Measurements from ENCODE around the gene AP4M1. TPM values are rescaled to one million over a fixed set of nuclear protein-coding genes. Genes with fewer than 3 reads are reported as not detected.

The AP4M1 gene
- total RNA-seq, 4 donors from 2014 or later = 9.1 to 26.6 (median 19.4) TPM

- no peak for TF ChIP-seq POLR2A (IDR thresholded peaks at IDR 0.05)
- TF ChIP-seq, protein P1, sequence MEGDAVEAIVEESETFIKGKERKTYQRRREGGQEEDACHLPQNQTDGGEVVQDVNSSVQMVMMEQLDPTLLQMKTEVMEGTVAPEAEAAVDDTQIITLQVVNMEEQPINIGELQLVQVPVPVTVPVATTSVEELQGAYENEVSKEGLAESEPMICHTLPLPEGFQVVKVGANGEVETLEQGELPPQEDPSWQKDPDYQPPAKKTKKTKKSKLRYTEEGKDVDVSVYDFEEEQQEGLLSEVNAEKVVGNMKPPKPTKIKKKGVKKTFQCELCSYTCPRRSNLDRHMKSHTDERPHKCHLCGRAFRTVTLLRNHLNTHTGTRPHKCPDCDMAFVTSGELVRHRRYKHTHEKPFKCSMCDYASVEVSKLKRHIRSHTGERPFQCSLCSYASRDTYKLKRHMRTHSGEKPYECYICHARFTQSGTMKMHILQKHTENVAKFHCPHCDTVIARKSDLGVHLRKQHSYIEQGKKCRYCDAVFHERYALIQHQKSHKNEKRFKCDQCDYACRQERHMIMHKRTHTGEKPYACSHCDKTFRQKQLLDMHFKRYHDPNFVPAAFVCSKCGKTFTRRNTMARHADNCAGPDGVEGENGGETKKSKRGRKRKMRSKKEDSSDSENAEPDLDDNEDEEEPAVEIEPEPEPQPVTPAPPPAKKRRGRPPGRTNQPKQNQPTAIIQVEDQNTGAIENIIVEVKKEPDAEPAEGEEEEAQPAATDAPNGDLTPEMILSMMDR (IDR thresholded peaks at IDR 0.05) = no peak
- H3K36me3 ChIP-seq = no peaks in the 10 kb centered on the region
- no peak for DNase-seq
- 76 to 78% methylated on average over 3 of the region's 3 CpGs for WGBS, 2 donors
- no peak overlapping the region for H3K4me3 ChIP-seq (replicated peaks in 1 of 3)
- no peak overlapping the region for H3K27ac ChIP-seq
- no peaks in the 10 kb centered on the region for H3K9me3 ChIP-seq
- peaks cover 15 to 31% of the 10 kb centered on the region in 2 donors for H3K4me1 ChIP-seq
- intact Hi-C loops (cut with DNase I) = no loop called here
- no peaks in the 10 kb centered on the region for H3K27me3 ChIP-seq
Measured at GRCh38 chr7:100085515-100085914, 15.9 kb upstream of the AP4M1 start.

DNA sequence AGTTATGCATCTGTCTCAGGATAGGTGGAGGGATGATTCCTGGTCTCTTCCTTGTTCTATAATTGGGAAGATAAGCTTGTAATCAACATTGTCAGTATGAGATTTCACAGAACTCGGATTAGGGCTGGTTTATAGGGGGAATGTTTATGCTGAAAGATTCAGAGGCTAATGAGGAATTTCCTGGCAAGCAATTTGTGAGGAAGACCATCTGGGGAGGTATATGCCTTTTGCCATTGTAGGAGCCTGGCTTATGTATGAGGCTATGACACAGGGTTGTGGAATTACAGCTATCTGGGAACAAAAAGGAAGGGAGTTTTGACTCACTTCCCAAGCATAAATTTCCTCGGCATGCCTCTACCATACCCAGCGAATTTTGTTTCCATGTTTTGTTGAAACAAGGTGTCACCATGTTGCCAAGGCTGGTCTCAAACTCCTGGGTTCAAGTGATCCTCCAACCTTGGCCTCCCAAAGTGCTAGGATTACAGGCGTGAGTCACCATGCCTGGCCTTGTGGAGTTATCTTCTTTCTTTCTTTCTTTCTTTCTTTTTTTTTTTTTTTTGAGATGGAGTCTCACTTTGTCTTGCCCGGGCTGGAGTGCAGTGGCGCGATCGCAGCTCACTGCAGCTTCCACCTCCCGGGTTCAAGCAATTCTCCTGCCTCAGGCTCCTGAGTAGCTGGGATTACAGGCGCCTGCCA lies 14.2 kb upstream of the AP4M1 start:
- no peaks in the 10 kb centered on the region for H3K9me3 ChIP-seq
- no peak overlapping the region for H3K4me3 ChIP-seq (replicated peaks in 1 of 3)
- WGBS, 2 donors = 71% methylated on average over 10 of the region's 10 CpGs
- no peaks in the 10 kb centered on the region for H3K27me3 ChIP-seq
- no peak overlapping the region for H3K27ac ChIP-seq
- peaks cover 14% of the 10 kb centered on the region in 2 donors for H3K36me3 ChIP-seq
- H3K4me1 ChIP-seq = peaks cover 9 to 24% of the 10 kb centered on the region in 2 donors
- DNase-seq = no peak
- intact Hi-C loops (cut with DNase I) = no loop called here
- TF ChIP-seq, protein P1 (IDR thresholded peaks at IDR 0.05) = no peak
- TF ChIP-seq POLR2A (IDR thresholded peaks at IDR 0.05) = no peak

GRCh38 chr7:100088095-100088620 lies 13.3 kb upstream of the AP4M1 start:
- peak overlapping the region; percentile 83 to 88 (median 84) for H3K27ac ChIP-seq
- H3K27me3 ChIP-seq = no peaks in the 10 kb centered on the region
- intact Hi-C loops (cut with DNase I) = no loop called here
- DNase-seq = peak; percentile 33 to 49
- H3K9me3 ChIP-seq = no peaks in the 10 kb centered on the region
- H3K4me1 ChIP-seq = peaks cover 0 to 17% of the 10 kb centered on the region in 2 donors
- TF ChIP-seq, protein P1 (IDR thresholded peaks at IDR 0.05) = no peak
- TF ChIP-seq POLR2A (IDR thresholded peaks at IDR 0.05) = no peak
- H3K4me3 ChIP-seq (replicated peaks in 1 of 3) = peak overlapping the region; percentile 28 to 79 (median 72)
- WGBS, 2 donors = 69 to 71% methylated on average over 11 of the region's 11 CpGs
- H3K36me3 ChIP-seq = peaks cover 22 to 23% of the 10 kb centered on the region in 2 donors

DNA sequence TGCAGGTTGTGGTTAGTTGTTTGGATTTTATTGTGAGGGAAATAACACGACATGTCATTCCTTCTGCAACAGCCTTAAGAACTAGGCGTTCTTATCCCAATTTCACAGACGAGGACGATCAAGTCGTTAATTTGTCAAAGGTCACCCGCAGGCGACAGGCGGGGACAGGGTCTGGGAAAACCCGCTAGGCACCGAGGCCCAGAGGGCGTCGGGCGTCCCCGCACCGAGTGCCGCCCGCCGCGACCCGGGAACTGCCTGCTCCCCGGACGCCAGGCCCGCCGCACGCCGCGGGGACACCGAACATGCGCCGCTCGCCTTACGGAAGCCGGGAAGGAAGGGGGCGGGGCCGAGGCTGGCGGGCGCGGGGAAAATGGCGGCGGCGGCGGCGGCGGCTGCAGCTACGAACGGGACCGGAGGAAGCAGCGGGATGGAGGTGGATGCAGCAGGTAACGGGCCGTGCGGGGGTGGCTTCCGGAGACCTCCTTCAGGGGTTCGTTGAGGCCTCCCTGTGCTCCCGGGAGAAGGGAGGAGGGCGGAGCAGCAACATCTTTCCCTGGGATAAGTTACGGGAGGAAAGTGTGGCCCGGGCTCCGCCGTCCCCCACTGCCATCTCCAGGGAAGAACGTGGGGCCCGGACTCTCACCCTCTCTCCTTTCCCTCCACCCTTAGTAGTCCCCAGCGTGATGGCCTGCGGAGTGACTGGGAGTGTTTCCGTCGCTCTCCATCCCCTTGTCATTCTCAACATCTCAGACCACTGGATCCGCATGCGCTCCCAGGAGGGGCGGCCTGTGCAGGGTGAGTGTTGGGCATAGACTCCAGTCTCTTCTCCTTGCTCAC lies 12.6 kb upstream of the AP4M1 start, which contains the start of gene COPS6:
TSS of gene COPS6 (plus strand) at position 349 of the 837 bp plus-strand sequence. CDS start at position 371, 22 bp downstream.
- peaks cover 28 to 30% of the 10 kb centered on the region in 2 donors for H3K36me3 ChIP-seq
- intact Hi-C loops (cut with DNase I) = no loop called here
- peak within 1 kb of the TSS; percentile 83 to 88 (median 84) for H3K27ac ChIP-seq
- peak within 1 kb of the TSS; percentile 28 to 79 (median 72) for H3K4me3 ChIP-seq (replicated peaks in 1 of 3)
- whole genome bisulfite sequencing, 2 donors = 0 to 1% methylated on average over 38 to 46 of the region's 68 CpGs
- H3K9me3 ChIP-seq = no peaks in the 10 kb centered on the region
- DNase-seq = peak; percentile 79 to 85
- H3K27me3 ChIP-seq = no peaks in the 10 kb centered on the region
- H3K4me1 ChIP-seq = peaks cover 0 to 17% of the 10 kb centered on the region in 2 donors
- peak; percentile 57 to 84 for TF ChIP-seq POLR2A (IDR thresholded peaks at IDR 0.05)
- TF ChIP-seq, protein P1 (IDR thresholded peaks at IDR 0.05) = peak in 1 of 6 experiments; percentile 11

All from thyroid gland (tissue), 4 donors.